Activated naive CD8-positive, alpha-beta T cell treated with anti-CD3 and anti-CD28 coated beads, Interleukin-2, amount 50 U/mL, for 16 hours (primary cell): ENCODE data around the gene PTPRG.
"Not testable (repeated sequence)": the region's sequence is repeated elsewhere in the genome, so short reads cannot be mapped to it uniquely, and the experiment has no call there.

Source experiments
- DNase-seq: peaks from one replicate; pipeline ENCODE4 v3.0.0-alpha.2; 2020; ENCODE audit warnings: low read depth, low spot score

Gene PTPRG

DNA sequence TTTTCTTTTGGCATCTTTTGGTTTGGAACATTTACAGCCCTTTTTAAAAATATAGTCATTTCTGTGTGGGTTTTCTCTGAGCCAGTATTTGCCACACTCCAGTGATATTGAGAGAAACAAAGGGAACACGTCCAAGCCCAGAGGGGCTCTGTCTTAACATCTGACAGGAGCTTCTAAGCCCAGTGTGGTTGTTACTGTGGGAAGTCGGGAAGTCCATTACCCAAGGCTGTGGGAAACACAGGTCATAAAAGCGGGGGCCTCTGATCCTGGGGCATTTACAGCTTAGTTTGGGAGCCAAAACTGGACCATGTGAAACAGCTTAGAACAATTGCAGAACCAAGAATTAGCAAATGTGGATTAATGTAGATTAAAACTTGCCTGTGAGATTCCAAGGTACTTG is 123.0 kb downstream of the PTPRG start:
- no peak for DNase-seq

DNA sequence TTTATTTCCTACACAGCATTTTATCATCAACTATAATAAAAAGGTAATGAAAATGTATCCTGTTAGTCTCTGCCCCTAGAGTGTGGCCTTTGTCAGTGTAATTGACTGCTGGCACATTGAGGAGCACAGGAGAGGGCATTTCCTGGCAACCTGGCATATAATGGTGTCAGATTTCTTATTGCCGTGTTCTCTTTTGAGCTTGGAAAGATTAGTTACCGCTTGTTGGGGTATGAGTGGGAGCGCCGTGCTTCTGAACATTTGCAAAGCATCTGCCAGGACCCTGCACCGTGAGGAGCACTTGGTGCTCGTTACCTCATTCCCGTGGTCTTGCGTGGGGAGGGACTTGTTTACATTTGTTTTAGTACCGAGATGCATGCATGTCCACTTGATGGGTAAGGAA is 124.4 kb downstream of the PTPRG start:
- DNase-seq = no peak

- no peak for DNase-seq
Observed at GRCh38 chr3:61686228-61686648, 124.9 kb downstream of the PTPRG start.

GRCh38 chr3:61687206-61687605 is 125.8 kb downstream of the PTPRG start:
- no peak for DNase-seq

DNA sequence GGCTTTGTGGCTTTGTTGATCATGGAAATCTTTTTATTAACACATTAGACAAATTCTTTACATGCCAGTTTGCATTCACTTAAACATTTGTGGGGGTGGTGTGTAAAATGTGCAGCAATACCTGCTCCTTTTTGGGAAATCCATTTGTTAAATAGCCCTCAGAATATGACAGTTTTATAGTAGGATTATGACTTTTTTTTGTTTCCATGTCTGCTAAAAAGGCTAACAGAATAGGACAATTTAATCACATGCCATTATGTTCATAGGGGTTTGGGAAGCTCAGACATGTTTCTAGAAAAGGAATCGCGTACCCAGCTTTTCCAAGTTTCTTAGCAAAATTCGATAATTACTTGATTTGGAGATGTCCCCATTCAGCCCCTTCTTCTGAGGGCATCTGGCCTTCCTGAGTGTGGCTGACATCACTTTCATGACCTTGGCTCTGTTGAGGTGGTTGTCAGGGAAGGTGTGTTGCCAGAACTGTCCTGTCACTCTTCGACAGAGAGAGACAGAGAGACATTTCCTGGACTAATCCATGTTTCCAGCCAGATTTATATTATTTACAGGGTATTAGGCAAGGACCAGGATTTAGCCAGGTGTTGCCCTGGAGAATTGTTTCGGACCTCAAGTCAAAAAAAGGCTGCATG is 126.4 kb downstream of the PTPRG start:
- no peak for DNase-seq

GRCh38 chr3:61688307-61688984 is 127.1 kb downstream of the PTPRG start:
- no peak for DNase-seq

GRCh38 chr3:61690016-61690415 is 128.6 kb downstream of the PTPRG start:
- DNase-seq = no peak

DNA sequence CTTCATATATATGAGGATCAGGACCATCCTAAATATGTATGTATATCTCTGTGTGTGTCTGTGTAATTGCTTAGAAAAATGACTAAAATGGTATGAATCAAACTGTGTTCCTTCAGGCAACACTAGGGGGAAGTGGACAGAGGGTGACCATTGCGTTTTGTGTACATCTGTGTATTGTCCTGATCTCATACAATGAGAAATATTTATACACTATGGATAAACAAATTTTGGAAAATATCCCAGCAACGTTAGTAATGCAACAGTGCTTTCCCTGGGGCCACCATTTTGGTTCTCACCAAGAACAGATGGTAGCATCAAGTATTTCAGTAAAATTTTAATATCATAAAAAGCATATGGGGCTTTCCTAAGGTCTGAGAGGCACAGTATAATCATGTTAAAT is 130.1 kb downstream of the PTPRG start:
- no peak for DNase-seq

- DNase-seq = no peak
Observed at GRCh38 chr3:61697301-61697700, 135.9 kb downstream of the PTPRG start.

GRCh38 chr3:61698278-61699072 is 137.1 kb downstream of the PTPRG start:
- not testable (repeated sequence) for DNase-seq

DNA sequence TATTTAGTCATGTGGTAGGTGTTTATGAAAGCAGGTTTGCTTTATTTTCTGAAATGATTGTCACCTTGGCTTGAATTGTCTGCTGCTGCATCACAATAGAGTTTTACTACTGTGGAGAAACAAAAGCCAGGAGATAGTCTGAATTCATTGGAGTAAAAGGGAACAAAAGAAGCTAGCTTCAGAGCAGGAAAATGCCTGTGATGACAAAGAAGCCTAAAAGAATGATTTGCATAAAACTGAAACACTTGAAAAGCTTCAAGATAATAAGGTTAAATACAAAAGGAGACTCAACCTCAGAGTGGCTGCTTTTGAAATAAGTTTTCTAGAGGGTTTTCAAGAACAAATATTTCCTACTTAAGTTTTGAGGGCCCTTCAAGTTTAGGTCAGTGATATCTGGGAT is 138.3 kb downstream of the PTPRG start:
- DNase-seq = no peak

DNA sequence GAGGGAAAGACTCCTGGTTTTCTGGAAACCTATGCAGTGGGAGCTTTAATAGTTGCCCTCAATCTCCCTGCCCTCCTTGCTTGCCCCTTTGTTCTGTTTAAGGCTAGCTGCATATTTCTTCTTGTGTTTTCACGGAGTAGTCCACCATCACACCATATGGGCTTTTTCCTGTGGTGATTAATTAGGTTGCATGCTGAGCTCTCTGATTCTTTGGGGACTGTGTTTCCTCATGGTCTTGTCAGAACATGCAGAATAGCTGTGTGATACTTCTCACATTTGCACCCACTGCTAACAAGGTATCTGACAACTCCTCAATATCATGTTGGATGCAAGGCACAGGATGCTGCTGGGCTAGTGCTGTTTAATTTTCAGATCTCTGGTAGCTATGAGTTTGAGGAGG is 139.6 kb downstream of the PTPRG start:
- DNase-seq = no peak

DNA sequence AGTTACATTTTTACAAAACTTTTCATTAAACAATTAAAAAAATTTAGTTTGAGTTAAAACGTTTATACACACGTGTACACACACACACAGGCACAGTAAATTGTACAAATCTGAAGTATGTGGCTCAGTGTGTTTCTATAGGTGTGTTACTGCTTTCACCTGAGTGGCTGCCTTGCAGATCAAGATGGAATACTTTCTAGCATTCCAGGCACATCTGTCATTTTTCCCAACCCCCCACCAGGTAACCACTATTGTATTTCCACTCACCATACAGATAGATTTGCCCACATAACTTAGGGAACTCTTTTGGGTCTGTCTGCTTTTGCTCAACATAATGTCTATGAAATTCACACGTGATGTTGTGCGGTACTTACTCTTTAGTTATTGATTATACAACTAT is 141.1 kb downstream of the PTPRG start:
- no peak for DNase-seq

DNA sequence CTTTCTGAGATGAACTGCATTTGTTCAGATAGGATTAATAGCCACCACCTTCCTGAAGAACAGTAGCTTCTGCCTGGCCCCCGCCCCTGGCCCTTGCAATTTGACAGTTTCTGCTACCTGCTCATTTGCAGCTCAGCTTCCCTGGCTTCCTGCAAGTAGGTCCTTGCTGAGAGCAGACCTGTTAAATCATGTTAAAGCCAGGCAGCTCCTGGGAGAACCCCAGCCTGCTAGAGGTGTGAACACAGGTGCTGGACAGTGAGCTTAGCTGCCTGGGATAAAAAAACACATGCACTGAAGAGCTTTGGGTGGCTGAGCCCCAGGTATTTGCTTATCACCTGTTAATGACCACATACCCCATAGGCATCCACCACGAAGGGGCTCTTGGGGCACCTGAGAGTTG is 143.4 kb downstream of the PTPRG start:
- no peak for DNase-seq

- DNase-seq = no peak
Observed at GRCh38 chr3:61707492-61707891, 146.1 kb downstream of the PTPRG start.

GRCh38 chr3:61710920-61711319 is 149.5 kb downstream of the PTPRG start:
- DNase-seq = not testable (repeated sequence)

DNA sequence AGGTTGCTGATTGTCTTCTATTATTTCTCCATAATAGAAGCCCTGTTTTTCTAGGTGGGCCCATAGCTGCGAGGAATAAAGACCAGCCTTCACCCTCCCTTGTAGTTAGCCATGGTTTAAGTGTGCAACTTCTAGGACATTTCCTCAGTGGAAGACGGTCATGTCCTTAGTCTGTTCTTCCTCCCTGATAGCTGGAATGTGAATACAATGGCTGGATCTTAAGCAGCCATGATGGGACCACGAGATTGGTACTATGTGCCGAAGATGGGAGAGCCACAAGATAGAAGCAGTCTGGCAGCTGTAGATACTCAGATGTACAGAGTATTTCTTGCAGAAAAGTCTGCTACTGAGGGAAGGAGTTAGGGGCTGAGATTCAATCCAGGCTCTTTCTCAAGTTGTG is 152.9 kb downstream of the PTPRG start:
- DNase-seq = no peak

- DNase-seq = no peak
Observed at GRCh38 chr3:61715886-61716527, 154.6 kb downstream of the PTPRG start.

DNA sequence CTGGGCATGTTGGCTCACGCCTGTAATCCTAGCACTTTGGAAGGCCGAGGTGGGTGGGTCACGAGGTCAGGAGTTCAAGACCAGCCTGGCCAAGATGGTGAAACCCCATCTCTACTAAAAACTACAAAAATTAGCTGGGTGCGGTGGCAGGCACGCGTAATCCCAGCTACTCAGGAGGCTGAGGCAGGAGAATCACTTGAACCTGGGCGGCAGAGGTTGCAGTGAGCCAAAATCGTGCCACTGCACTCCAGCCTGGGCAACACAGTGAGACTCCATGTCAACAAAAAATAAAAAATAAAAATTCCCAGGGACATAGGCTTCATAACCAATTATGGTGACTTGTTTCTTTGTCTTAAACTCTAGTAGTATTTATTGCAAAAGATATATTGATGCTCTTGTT is 155.3 kb downstream of the PTPRG start:
- DNase-seq = not testable (repeated sequence)

DNA sequence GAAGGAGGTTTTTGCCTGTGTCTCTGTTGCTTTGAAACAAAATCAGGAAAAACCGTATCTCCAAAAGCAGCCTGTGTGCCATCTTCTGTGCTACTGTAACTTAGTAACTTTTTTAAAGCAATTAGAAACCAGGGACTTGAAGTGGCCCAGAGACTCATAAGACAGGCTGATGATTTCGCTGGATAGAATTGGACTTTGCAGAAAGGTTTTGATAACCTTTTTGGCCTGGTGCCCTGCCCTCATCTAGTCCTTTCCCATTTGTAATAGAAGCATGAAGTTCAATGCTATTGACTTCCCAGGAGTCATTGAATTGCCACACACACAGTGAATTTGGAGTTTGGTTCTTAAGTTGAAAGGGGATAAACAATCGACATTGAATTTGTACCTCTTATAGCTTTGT is 157.2 kb downstream of the PTPRG start:
- DNase-seq = no peak

GRCh38 chr3:61719278-61719977 is 158.1 kb downstream of the PTPRG start:
- DNase-seq = no peak

DNA sequence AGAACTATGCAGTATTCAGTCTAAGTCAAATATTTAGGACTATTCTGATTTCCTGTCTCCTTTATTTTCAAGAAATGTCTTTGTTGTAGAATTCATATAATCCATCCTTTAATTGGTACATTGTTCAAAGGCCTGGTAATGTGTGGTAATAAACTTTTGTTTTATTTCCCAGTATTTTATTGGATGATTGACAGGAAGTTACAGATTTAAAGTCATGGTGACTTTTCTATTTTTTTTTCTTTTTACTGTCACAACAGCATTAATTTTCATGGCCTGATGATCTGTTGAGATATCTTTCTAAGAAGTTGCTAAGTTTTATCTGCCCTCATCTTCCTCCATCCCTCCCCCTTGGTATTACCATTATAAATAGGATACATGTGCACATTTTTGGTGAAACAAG is 161.7 kb downstream of the PTPRG start:
- DNase-seq = no peak
